Kasumi-1 (cell line): ENCODE results near the gene HGS.

ENCODE experiments used
- DNase-seq, 2 experiments: peaks; one replicate each; lab custom pipeline; 2025; lab: John Stamatoyannopoulos, UW

The HGS gene

GRCh38 chr17:81683584-81684441 is at the start of gene HGS, which contains the start of gene ARL16:
Gene HGS, plus strand, starts transcription at chr17:81684011. Its CDS starts 56 bp downstream, at chr17:81684067.
Gene ARL16, minus strand, starts transcription at chr17:81683797. Its CDS starts 44 bp downstream, at chr17:81683753.
- DNase-seq: peak; percentile 99

GRCh38 chr17:81635431-81635830 is 48.4 kb upstream of the HGS start:
- DNase-seq: no peak

GRCh38 chr17:81635973-81636504 is 47.8 kb upstream of the HGS start:
- peak; percentile 28 to 45 for DNase-seq

- DNase-seq: peak; percentile 86 to 87
These were observed 47.1 kb upstream of the HGS start, which contains the start of the genes NPLOC4 and TSPAN10 for GRCh38 chr17:81636505-81637288. Gene NPLOC4, minus strand, starts transcription at chr17:81637112. Its CDS starts 182 bp downstream, at chr17:81636930. Gene TSPAN10, plus strand, starts transcription at chr17:81637196. Its CDS starts 5,217 bp downstream, at chr17:81642413.

- DNase-seq: no peak
These were observed 45.1 kb upstream of the HGS start for GRCh38 chr17:81638683-81639082.

GRCh38 chr17:81640011-81640410 is 43.8 kb upstream of the HGS start:
- DNase-seq: no peak

GRCh38 chr17:81641825-81642489 is 41.9 kb upstream of the HGS start:
- no peak for DNase-seq

- DNase-seq: no peak
These were observed 39.3 kb upstream of the HGS start for GRCh38 chr17:81644496-81644895.

GRCh38 chr17:81644976-81645952 is 38.5 kb upstream of the HGS start:
- DNase-seq: peak; percentile 38 to 46

- no peak for DNase-seq
These were observed 36.8 kb upstream of the HGS start for GRCh38 chr17:81646869-81647600.

- DNase-seq: no peak
These were observed 36.2 kb upstream of the HGS start for GRCh38 chr17:81647640-81648012.

GRCh38 chr17:81648013-81648706 is 35.7 kb upstream of the HGS start:
- DNase-seq: no peak

- no peak for DNase-seq
These were observed 35.1 kb upstream of the HGS start for GRCh38 chr17:81648707-81649085.

GRCh38 chr17:81650951-81651350 is 32.9 kb upstream of the HGS start:
- DNase-seq: no peak

- no peak for DNase-seq
These were observed 32.1 kb upstream of the HGS start for GRCh38 chr17:81651692-81652091.

- no peak for DNase-seq
These were observed 30.7 kb upstream of the HGS start for GRCh38 chr17:81652906-81653771.

GRCh38 chr17:81655378-81656117 is 28.3 kb upstream of the HGS start:
- DNase-seq: no peak
